GM18868 (cell line): ENCODE data around the gene MTHFR.

ENCODE experiments used
- ATAC-seq: cut with Tn5 transposase; IDR thresholded peaks from one replicate; pipeline ENCODE4 v1.9.1; 2021; ENCODE audit warnings: mild to moderate bottlenecking, moderate library complexity; ENCODE audit not compliant: unreplicated experiment

MTHFR gene

DNA sequence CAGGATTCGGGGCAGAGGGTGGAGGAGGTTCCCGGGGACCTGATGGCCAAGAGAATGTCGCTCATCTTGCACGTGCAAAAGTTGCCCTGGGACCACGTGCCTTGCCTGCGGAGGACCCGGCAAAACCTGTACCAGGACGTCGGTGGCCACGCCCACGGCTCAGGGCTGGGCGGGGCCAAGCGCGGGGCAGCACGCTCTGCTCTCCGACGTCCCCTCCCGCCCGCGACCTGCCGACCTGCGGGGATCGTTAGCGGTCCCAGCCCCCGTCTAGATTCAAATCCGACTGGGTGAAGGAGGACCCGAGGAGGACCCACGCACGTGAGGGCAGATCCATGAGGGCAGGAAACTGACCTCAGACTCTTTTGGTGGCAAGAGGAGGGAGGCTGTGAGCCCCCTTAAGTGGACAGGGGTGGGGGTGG, 43.8 kb downstream of the MTHFR start, which contains the start of gene C1orf167:
Gene C1orf167 (plus strand): TSS at position 206 of the 419 bp plus-strand sequence. CDS start 2,208 bp downstream, outside the sequence.
- ATAC-seq: no peak

DNA sequence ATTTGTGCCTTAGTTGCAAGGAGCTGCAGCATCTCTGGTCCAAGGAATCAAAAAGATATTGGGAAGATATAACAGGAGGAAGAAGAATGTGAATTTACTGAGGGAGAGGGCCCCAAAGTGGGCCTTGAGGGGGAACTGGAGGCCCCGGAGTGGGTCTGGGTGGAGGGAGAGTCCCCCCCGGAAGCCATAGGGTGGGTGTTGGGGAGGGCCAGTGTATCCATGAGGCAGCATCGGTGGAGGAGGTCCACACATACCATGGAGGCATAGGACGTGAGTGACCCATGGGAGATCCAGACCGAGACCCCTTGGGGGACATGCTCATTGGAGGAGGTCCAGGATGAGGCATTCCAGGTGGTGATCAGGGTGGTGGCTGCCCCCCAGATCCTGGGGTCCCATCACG, 44.5 kb downstream of the MTHFR start:
- no peak for ATAC-seq

DNA sequence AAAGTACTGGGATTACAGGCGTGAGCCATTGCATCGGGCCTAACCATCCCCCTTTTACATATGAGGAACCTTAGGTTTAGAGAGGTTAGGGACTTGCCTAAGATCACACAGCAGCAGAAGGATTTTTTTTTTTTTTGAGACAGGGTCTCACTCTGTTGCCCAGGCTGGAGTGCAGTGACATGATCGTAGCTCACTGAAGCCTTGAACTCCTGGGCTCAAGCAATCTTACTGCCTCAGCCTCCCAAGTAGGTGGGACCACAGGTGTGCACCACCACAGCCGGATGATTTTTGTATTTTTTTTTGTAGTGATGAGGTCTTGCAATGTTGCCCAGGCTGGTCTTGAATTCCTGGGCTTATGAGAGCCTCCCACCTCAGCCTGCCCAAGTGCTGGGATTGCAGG, 46.0 kb downstream of the MTHFR start:
- no peak for ATAC-seq

DNA sequence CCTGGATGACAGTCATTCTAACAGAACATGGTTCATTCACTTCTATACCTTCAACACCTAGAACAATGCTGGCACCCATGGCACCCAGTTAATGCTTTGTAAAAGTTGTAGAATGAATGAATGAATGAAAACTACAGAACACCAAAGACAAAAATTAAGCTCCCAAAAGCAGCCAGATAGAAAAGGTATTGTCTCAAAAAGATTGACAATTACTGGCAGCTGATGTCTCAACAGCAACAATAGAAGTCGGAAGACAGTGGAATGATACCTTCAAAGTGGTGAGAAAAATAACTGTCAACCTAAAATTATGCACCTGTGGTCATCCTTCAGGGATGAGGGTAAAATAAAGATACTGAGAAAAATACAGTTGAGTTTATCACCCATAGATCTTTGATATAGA, 48.7 kb downstream of the MTHFR start:
- ATAC-seq: no peak

DNA sequence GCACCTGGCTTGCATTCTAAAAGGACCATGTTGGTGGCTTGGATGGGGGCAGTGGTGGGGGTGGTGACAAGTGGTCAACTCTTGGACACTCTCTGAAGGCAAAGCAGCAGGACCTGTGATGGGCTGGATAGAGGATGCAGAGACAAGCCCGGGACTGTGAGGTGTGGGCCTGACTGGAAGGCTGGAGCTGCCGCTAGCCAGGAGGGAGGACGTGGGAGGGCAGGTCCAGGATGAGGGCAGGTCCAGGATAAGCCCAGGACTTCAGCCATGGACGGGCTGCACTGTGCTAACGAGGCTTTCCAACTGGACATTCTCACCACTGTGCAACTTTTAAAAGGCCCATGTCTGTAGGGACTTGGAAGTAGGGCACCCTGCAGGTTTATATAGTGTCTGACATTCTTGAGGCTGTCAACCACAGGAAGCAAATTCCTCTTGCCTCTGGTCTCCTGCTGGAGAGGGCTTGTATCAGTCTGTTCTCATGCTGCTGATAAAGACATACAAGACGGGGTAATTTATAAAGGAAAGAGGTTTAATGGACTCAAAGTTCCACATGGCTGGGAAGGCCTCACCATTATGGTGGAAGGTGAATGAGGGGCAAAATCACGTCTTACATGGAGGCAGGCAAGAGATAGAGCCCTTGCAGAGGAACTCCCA, 52.1 kb downstream of the MTHFR start:
- no peak for ATAC-seq

DNA sequence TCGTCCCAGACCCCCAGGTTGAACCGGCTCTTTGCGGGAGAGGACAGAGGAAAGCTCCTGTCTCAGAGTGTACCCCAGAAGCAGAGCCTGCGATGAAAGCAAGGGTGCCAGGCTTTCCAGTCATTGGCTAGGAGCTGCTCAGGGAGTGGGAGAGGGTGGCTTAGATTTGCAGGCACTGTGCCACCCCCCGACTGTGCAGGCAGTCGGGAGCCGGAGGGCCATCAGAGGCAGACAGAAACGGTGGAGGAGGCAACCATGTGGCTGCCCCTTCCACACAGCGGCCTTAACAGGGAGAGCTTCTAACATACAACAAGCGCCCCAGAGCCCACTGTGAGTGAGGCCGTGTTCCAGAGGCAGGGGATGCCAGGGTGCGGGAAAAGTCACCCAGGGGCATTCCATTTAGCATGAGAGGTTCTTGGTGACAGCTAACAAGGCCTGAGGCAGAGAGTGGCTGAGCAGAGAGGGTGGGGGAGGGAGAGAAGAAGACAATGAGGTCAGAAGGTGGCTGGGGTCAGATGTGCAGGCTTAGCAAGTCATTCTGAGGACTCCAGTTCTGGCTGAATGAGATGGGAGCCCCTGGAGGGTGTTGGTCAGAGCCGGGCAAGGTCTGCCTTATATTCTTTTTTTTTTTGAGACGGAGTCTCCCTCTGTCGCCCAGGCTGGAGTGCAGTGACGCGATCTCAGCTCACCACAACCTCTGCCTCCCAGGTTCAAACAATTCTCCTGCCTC, 53.2 kb downstream of the MTHFR start:
- ATAC-seq: no peak

DNA sequence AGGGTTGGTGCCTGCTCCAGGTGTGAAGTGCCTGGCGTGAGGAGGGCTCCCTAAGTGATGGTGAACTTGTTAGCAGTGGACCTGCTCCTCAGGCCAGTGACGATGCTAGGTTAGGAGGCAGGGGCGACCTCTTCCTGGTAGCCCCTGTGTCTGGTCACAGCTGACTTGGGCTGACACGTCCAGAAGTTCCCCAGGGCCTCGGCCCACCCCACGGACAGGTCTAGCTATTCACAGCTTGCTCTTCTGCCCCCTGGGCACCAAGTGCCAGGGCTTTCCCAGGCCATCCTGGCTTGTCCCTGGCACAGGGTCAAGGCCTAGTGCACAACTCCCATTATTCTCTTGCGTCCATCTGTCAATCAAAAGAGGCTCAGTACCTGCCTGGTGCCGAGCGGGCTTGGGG, 54.7 kb downstream of the MTHFR start:
- ATAC-seq: no peak

DNA sequence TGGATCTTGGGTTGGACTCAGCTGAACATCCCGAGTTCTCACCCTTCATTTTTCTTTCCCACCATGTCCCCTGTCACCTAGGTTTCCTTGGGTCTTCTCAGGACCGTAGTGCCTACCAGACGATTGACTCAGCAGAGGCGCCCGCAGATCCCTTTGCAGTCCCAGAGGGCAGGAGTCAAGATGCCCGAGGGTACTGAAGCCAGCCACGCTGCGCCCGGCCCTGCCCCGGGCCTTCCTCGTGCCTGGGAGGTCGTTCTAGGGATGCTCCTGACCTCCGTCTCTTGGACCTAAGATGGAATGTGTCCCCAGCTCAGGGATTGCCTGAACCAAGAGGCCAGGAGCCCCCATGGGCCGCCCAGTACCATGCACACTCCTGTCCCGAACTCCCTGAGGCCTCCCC, 55.8 kb downstream of the MTHFR start:
- ATAC-seq: no peak

DNA sequence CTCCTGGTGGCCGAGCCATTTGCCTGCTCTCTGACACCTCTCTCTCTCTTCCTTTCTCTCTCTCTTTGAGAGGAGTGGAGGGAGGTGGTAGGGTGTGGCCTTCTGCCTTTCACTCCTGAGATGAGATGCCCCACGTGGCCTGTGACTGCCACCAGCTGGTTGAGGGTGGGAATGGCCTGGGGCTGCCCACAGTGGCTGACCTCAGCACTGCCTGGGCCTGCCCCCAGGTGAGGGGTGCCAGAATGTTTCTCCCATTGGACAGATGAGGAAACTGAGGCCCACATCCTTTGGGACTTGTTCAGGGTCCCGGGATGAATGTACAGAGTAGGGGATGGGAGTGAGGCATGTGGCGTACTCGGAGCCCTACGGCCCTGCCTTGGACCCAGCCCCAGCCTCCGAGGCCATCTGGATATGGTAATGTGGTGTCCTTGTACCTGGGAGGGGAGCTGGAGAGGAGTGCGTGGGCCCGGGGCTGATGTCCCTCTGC, 56.5 kb downstream of the MTHFR start:
- no peak for ATAC-seq

DNA sequence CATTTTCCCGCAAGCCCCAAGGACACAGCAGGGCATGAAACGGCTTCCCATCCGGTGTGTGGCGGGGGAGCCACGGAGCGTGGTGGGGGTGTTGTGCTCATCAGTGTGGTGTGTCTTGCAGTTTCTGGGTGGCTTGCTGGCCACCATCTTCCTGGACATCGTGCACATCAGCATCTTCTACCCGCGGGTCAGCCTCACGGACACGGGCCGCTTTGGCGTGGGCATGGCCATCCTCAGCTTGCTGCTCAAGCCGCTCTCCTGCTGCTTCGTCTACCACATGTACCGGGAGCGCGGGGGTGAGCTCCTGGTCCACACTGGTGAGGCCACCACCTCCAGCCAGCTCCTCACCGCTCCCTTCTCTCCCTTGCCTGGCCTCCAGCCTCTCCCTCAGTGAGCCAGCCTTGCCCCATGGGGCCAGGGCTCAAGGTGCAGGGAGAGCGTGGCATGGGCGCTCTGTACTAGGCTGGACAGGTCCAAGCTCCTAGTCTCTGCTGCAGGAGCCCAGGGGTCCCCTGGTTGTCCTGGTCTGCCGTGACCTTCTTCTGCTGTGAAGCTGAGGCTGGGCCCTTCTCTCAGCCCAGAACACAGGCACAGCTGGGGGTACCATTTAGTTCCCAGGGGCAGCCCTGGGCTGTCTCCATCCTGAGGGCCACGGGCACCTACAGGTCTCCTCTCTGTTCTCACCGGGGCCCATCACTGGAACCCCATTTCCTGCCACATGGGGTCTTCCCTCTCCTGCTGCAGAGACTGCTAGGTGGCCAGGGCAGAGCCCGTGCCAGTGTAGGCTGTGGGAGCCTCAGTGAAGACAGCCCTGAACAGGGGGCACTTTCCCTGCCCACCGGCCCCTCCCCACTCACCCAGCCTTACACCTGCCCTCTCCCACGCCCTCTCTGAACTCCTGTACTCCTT, 57.2 kb downstream of the MTHFR start:
- no peak for ATAC-seq

DNA sequence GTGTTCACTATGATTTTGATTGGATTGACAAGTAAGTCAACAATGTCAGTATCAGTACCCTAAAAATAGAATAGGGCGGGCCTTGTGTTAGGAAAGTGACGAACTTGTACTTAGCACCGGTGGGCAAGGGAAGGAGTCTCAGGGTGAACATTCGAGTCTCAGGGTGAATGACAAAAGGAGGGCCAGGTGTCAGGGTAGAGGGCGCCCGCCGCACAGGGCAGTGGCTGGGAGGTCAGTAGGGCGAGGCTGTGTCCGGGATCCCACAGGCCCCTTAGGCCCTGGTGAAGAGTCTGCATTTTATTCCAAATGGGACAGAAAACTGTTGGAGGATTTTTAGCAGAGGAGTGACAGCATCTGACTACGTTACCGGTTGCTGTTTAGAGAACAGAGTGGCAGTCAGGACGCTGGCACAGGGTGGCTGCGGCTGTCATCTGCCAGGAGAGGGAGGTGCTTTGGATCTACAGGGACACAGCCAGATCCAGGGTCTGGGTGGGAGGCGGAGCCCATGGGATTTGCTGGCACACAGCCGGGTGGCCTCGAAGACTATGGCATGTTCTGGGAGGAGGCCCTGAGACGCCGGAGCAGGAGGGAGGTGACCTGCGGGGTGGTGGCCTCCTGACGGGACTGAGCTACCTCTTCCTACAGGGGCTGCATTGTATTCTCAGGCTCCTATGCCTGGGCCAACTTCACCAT, 58.8 kb downstream of the MTHFR start:
- ATAC-seq: no peak

DNA sequence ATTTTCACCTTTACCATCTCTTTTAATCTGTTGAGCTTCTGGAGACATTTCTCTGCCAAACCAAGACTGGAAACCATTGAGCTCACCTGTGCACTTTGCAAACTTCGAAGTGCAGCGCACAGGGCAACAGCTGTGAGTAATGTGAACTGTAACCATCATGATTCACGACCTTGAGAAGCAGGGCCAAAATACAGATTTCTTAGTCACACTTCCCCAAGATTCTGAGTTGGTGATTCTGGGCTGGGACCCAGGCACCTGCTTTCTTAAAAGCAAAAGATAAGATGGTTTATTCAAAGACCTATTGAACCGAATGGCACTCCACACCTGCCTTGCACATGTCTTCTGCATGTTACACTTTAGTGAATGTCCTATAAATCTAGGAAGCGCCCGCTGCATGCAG, 59.7 kb downstream of the MTHFR start:
- no peak for ATAC-seq

DNA sequence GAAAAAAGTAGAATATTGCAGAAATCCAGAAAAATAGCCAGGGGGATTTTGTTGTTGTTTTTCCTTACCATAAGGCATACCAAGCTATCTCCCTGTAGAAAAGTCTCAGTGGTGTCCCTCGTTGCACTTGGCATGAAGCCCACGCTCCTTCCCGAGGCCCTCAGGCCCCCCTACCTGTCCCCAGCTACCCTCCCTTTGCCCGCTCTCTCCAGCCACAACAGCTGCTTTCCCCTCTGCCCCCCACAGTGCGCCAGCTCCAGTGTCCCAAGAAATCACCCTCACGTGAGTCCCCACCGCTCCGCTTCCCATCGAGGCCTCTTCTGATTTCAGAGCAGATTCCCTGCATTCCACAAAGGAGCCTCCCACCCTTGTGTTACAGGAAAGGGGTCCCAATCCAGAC, 61.5 kb downstream of the MTHFR start:
- ATAC-seq: no peak

DNA sequence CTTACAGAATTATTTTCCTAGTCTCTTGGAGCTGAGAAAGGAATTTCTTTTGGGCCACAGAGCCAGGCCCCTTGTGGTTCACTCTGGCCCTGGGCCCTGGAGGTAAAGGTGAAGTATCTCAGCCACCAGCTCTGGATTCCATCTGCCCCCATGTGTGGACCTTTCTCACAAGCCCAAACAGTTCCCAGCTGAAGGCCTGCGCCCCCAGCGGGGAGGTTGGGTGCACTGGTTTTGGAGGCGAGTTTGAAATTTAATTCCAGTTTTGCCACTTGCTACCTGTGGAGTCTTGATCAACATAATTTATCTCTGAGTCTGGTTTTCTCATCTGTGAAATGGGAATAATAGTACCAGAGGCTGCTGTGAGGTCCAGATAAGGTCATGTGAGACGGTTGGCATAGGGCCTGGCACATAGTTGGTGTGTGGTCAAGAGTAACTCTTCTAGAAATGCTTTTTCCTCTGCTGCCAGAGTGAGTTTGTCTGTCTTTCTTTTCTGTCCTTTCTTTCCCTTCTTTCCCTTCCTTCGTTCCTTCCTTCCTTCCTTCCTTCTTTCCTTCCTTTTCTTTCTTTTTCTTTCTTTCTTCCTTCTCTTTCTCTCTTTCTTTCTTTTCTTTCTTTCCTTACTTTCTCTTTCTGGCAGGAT, 63.7 kb downstream of the MTHFR start:
- ATAC-seq: no peak

DNA sequence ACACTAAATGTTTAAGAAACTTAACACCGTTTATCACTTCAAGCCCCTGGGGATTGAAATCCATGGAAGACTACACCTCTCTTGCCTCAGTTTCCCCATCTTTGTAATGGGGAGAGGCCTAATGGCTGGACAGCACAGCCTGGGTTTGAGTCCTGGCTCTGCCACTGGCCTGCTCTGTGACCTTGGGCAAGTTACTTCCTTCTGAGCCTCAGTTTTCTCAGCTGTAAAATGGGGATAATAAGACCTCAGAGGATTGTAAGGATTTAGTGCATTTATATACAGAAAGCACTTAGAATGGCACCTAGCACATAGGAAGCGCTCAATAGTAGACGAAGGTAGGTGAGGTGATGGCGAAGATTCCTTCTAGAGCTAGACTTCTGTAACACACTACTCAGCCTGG, 64.3 kb downstream of the MTHFR start:
- no peak for ATAC-seq

DNA sequence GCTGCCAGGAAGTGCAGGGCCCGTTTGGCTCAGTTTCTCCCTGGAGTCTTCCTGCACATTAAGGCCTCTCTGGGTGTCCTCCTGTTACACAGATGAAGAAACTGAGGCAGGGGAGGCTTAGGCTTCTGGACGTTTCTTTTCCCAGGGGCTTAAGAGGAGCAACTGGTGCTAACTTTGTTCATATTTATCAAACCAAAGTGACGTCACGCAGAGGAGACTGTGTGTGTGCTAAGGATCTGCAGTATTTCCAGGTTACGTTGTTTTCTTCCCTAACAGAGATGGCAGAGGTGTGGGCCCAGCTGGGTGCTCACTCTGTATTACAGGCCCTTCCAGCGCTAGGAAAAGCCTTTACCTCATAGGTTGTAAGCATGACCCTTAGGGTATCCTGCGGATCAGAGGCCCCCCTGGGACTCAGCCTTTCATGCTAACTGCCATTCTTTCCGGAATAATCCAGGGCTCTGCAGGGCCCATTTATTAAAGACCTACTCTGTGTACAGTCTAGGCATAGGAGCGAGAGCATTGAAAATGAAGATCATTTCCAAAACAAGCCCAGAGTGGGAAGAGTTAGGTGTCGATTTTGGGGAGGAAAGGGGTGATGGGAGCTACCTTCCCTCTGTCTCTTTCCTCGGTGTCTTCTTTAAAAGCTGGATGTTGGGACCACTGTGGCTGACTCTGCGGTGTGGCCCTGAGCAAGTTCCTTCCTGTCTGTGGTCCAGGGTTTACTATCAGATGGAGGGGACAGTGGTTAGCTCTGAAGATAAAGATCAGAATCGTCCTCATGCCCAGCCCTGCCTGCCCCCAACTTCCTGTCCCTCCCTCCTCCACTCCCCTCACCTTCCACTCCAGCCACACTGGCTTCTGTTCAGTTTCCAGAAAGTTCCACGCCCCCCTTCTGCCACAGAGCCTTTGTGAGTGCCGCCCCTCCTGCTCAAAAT, 65.2 kb downstream of the MTHFR start:
- ATAC-seq: no peak

DNA sequence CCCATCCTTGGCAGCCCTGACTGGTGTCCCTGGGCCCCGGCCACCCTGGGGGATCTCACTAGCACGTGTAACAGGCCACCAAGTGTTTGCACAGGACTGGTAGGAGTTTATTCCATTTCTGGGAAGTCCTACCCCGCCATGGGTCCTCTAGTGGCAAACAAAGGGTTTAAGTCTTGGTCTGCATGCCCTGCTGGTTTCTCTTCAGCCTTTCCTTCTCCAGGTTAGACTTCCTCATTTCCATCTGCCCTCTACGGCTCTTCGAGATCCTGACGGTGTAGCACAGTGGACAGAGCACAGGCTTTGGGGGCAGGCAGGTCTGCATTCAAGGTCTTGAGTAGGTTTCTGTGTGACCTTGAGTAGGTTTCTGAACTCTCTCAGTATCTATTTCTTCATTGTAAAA, 67.0 kb downstream of the MTHFR start:
- no peak for ATAC-seq

DNA sequence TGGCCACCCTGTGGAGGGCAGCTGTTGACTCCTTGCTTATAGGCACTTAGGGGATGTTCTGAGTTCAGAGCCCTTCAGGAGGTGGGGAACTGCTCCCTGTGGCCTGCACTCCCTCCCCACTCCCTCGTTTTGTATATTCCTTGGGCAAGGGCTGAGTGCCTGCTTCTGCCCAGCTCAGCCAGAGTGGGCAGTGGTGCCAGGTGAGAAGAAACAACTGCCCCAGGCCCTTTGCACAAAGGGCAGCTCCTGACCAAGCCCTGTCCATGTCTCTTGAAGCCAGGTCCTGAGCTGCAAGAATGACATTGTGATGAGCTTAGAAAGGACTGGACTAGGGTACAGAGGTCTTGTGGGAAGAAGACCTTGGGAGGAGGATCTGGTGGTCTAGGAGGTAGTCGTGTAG, 67.7 kb downstream of the MTHFR start:
- ATAC-seq: no peak
